HCT116 (cell line): ENCODE data around the gene C14orf39. TPM values are rescaled to one million over a fixed set of nuclear protein-coding genes. Genes with fewer than 3 reads are reported as not detected.

Experiments
- ATAC-seq: fragments of 200-7000 bp; cut with Tn5 transposase; 2 replicates; pipeline ENCODE4 v1.9.1; 2020; ENCODE audit warnings: mild to moderate bottlenecking, moderate library complexity
- BruUV-seq: library from RNA; stranded (reverse); fragments of 400-500 nt; replicated peaks from 2 replicates; lab custom pipeline; 2021; lab: Mats Ljungman, UMichigan
- CTCF ChIA-PET: fragments of 300-600 bp; sonication (Branson Sonifier 250); formaldehyde crosslinking; loops from one replicate; lab custom pipeline; 2021; ENCODE audit warnings: antibody characterized with exemption; lab: Charles Lee
- POLR2A ChIA-PET: fragments of 300-600, 350-600 bp; sonication (Branson Sonifier 250); formaldehyde crosslinking; loops from one replicate; lab custom pipeline; 2021; ENCODE audit warnings: antibody characterized with exemption; lab: Charles Lee
- RAD21 ChIA-PET, 2 experiments: fragments of 300-600 bp; sonication (Branson Sonifier 250); formaldehyde crosslinking; loops; one replicate each; lab custom pipeline; 2023; ENCODE audit warnings: low total read pairs in 2 of 2; ENCODE audit not compliant: uncharacterized antibody in 2 of 2, unreplicated experiment in 2 of 2, low non-redundant PET in 1 of 2; lab: Charles Lee
- DNase-seq: peaks from one replicate; pipeline ENCODE4 v3.0.0-alpha.2; 2010; ENCODE audit warnings: low read depth, low spot score
- H2AFZ ChIP-seq: fragments of 200-600 bp; shearing (Covaris generic), sonication (generic); 2 replicates; pipeline ENCODE4 v1.6.1; 2017; ENCODE audit warnings: low read depth, mixed run types, mixed read lengths, antibody characterized with exemption, low read length; ENCODE audit not compliant: poor library complexity, severe bottlenecking
- H3K27ac ChIP-seq: 2 replicates; pipeline ENCODE4 v1.5.1; 2012; ENCODE audit warnings: low read depth, low read length
- H3K27me3 ChIP-seq: fragments of 200-600 bp; sonication (generic); 2 replicates; pipeline ENCODE4 v1.6.1; 2016; ENCODE audit warnings: mixed run types, low read length, mixed read lengths; ENCODE audit not compliant: insufficient read depth
- H3K36me3 ChIP-seq, 2 experiments: fragments of 200-500 bp in 1 of 2; fragments of 200-600 bp in 1 of 2; sonication (Bioruptor generic) in 1 of 2; sonication (generic) in 1 of 2; 2 replicates each; pipeline versions ENCODE4 v1.5.1 to v1.6.1; 2014 to 2016; ENCODE audit warnings: low read length in 2 of 2, inconsistent platforms in 1 of 2, mixed read lengths in 1 of 2, mixed run types in 1 of 2; ENCODE audit not compliant: insufficient read depth in 2 of 2, control insufficient read depth in 1 of 2
- H3K4me1 ChIP-seq, 2 experiments: fragments of 200-600 bp in 1 of 2; sonication (generic) in 1 of 2; 2 replicates each; pipeline versions ENCODE4 v1.5.1 to v1.6.1; 2012 to 2017; ENCODE audit warnings: low read length in 2 of 2, inconsistent platforms in 1 of 2, mild to moderate bottlenecking in 1 of 2, mixed read lengths in 1 of 2, mixed run types in 1 of 2, moderate library complexity in 1 of 2; ENCODE audit not compliant: insufficient read depth in 2 of 2, control insufficient read depth in 1 of 2
- H3K4me2 ChIP-seq: fragments of 200-600 bp; sonication (generic); 2 replicates; pipeline ENCODE4 v1.6.1; 2017; ENCODE audit warnings: mixed run types, low read length, mixed read lengths
- H3K4me3 ChIP-seq, 2 experiments: fragments of 200-600 bp in 1 of 2; sonication (generic) in 1 of 2; replicated peaks in 1 of 2; 2 replicates each; pipeline ENCODE4 v1.5.1; 2011 to 2016; ENCODE audit warnings: low read length in 2 of 2, control low read depth in 1 of 2, low read depth in 1 of 2, mild to moderate bottlenecking in 1 of 2, mixed read lengths in 1 of 2, mixed run types in 1 of 2
- H3K79me2 ChIP-seq: fragments of 200-600 bp; sonication (generic); 2 replicates; pipeline ENCODE4 v1.6.1; 2017; ENCODE audit warnings: mild to moderate bottlenecking, mixed run types, low read length, moderate library complexity, mixed read lengths; ENCODE audit not compliant: insufficient read depth
- H3K9ac ChIP-seq: fragments of 200-600 bp; sonication (generic); 2 replicates; pipeline ENCODE4 v1.6.1; 2016; ENCODE audit warnings: low read length, mixed read lengths
- H3K9me2 ChIP-seq: fragments of 200-600 bp; sonication (generic), shearing (Covaris generic); 2 replicates; pipeline ENCODE4 v1.6.1; 2017; ENCODE audit warnings: mixed run types, mild to moderate bottlenecking, moderate library complexity; ENCODE audit not compliant: insufficient read depth
- H3K9me3 ChIP-seq, 2 experiments: fragments of 200-500 bp in 1 of 2; fragments of 200-600 bp in 1 of 2; sonication (Bioruptor generic) in 1 of 2; sonication (generic) in 1 of 2; 2 replicates each; pipeline ENCODE4 v1.6.1; 2014 to 2017; ENCODE audit warnings: low read length in 2 of 2, mixed read lengths in 2 of 2, inconsistent platforms in 1 of 2, low read depth in 1 of 2, mild to moderate bottlenecking in 1 of 2, mixed run types in 1 of 2, moderate library complexity in 1 of 2; ENCODE audit not compliant: control insufficient read depth in 1 of 2, insufficient read depth in 1 of 2
- H4K20me1 ChIP-seq: fragments of 200-600 bp; sonication (generic), shearing (Covaris generic); 2 replicates; pipeline ENCODE4 v1.6.1; 2017; ENCODE audit warnings: mixed run types, mild to moderate bottlenecking, moderate library complexity; ENCODE audit not compliant: insufficient read depth
- CBX3 ChIP-seq: IDR thresholded peaks from 2 replicates; pipeline ENCODE4 v1.6.1; 2012; ENCODE audit warnings: low read depth
- CEBPB ChIP-seq: IDR thresholded peaks from 2 replicates; pipeline ENCODE4 v1.6.1; 2012; ENCODE audit warnings: low read depth
- ELF1 ChIP-seq: IDR thresholded peaks from 2 replicates; pipeline ENCODE4 v1.6.1; 2012; ENCODE audit warnings: low read depth, borderline replicate concordance
- EZH2 ChIP-seq: fragments of 200-600 bp; sonication (generic); IDR thresholded peaks from 2 replicates; pipeline ENCODE4 v1.6.1; 2017; ENCODE audit warnings: antibody characterized with exemption, mixed run types
- EZH2phosphoT487 ChIP-seq: fragments of 200-600 bp; IDR thresholded peaks from 2 replicates; pipeline ENCODE4 v1.6.1; 2018; ENCODE audit warnings: antibody characterized with exemption, borderline replicate concordance
- MAX ChIP-seq: IDR thresholded peaks from 2 replicates; pipeline ENCODE4 v1.6.1; 2012
- POLR2AphosphoS5 ChIP-seq: IDR thresholded peaks from 2 replicates; pipeline ENCODE4 v1.6.1; 2011; ENCODE audit warnings: mild to moderate bottlenecking, low read depth, low read length, moderate library complexity
- RAD21 ChIP-seq: IDR thresholded peaks from 2 replicates; pipeline ENCODE4 v1.6.1; 2012; ENCODE audit warnings: low read depth, mild to moderate bottlenecking
- REST ChIP-seq: IDR thresholded peaks from 2 replicates; pipeline ENCODE4 v1.6.1; 2012; ENCODE audit warnings: low read depth
- SIN3A ChIP-seq: IDR thresholded peaks from 2 replicates; pipeline ENCODE4 v1.6.1; 2012; ENCODE audit warnings: low read depth
- SRF ChIP-seq: IDR thresholded peaks from 2 replicates; pipeline ENCODE4 v1.6.1; 2012; ENCODE audit warnings: low read depth
- TCF7L2 ChIP-seq: IDR thresholded peaks from 2 replicates; pipeline ENCODE4 v1.7.0; 2011; ENCODE audit warnings: borderline replicate concordance, inconsistent platforms; ENCODE audit not compliant: insufficient read depth, insufficient read length; ENCODE audit errors: extremely low read depth
- YY1 ChIP-seq: IDR thresholded peaks from 2 replicates; pipeline ENCODE4 v1.6.1; 2011; ENCODE audit warnings: low read length, low read depth, moderate library complexity, mild to moderate bottlenecking; ENCODE audit not compliant: insufficient replicate concordance; ENCODE audit errors: extremely low read depth
- ZBTB33 ChIP-seq: IDR thresholded peaks from 2 replicates; pipeline ENCODE4 v1.6.1; 2011; ENCODE audit warnings: mild to moderate bottlenecking, low read length, moderate library complexity; ENCODE audit not compliant: insufficient replicate concordance; ENCODE audit errors: extremely low read depth
- intact Hi-C: fragments of 100-400 bp; cut with micrococcal nuclease; formaldehyde crosslinking; loops from 2 replicates; pipeline ENCODE4 v1.10.0; 2022
- total RNA-seq: library from RNA; stranded (reverse); gene quantifications from one replicate; pipeline ENCODE4 v1.2.1, GENCODE V29; 2021; ENCODE audit not compliant: unreplicated experiment

C14orf39 gene
- total RNA-seq, 1 experiment from 2014 or later: not detected

DNA sequence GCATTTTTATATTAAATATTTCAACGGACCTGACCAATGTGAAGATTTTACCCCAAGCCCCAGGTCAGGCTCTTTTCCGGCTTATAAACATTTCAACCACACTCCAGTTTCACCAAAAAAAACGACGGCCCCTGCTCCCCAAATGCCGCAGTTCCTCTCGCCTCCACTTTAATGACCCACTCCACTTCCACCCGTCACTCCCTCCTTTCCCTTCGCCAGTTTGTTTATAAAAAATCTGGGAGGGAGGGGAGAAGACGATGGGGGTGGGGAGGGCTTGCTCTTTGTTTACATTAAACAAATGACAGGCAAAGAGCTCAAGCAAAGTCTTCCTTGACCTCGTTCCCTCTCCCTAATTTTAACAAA is 28.5 kb upstream of the C14orf39 start:
- 0 out of 2 replicates have a peak, but pooled peaks cover 7% of the 10 kb centered on the region for H3K27me3 ChIP-seq

DNA sequence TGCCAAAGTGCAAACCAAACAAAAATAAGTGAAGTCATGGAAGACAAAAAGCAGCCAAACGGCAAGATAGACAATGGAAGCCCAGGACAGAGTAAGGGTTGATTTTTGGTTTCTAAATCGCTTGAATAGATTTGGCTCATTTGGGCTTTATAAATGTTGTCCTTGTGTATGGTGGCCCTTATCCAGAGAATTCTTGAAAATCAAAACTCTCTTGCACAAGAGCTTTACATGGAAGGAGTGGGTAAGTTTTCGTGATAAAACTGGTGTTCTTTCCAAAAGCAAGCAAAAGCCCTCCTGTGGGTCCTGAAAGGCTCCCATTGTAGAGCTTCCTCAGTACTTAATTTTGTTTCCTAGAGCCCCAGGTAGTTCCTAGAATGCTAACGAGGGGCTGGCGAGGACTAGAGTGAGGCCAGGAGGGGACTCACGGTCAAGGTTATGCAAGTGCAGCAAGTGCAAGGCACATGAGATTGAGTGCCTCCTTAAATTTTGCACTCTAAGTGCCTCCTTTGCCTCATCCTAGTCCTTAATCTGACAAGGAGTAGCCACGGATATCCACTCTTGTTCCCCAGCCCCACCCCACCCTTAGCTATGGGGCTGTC is 27.2 kb upstream of the C14orf39 start:
- H3K36me3 ChIP-seq: no peaks in the 10 kb centered on the region
- no peak overlapping the region for H3K4me3 ChIP-seq
- H3K9me2 ChIP-seq: no peaks in the 10 kb centered on the region
- POLR2A ChIA-PET: no interaction called here
- H3K9ac ChIP-seq: no peak overlapping the region
- no peak for DNase-seq
- RAD21 ChIA-PET: no interaction called here
- no peak for TF ChIP-seq ELF1
- TF ChIP-seq EZH2: no peak
- TF ChIP-seq POLR2AphosphoS5: no peak
- TF ChIP-seq SRF: no peak
- TF ChIP-seq RAD21: no peak
- no peak for TF ChIP-seq EZH2phosphoT487
- TF ChIP-seq YY1: no peak
- TF ChIP-seq REST: no peak
- no peak for TF ChIP-seq CBX3
- no peak for TF ChIP-seq MAX
- TF ChIP-seq ZBTB33: no peak
- TF ChIP-seq TCF7L2: no peak
- no peak for TF ChIP-seq SIN3A
- TF ChIP-seq CEBPB: no peak
- TF ChIP-seq, all 23 proteins: peak for 0
- H3K27ac ChIP-seq: no peak overlapping the region
- intact Hi-C loops: no loop called here
- H3K9me3 ChIP-seq: no peaks in the 10 kb centered on the region
- H3K79me2 ChIP-seq: no peaks in the 10 kb centered on the region
- no peak for ATAC-seq
- CTCF ChIA-PET: no interaction called here
- H3K4me2 ChIP-seq: no peak overlapping the region
- H3K4me1 ChIP-seq: no peaks in the 10 kb centered on the region
- BruUV-seq: no TSS peak
- H4K20me1 ChIP-seq: no peaks in the 10 kb centered on the region
- 0 out of 2 replicates have a peak, but pooled peaks cover 7% of the 10 kb centered on the region for H3K27me3 ChIP-seq
- H2AFZ ChIP-seq: no peak overlapping the region

More for the DNA sequence above, 28.5 kb upstream of the C14orf39 start:
- no peaks in the 10 kb centered on the region for H3K9me2 ChIP-seq
- no peaks in the 10 kb centered on the region for H3K36me3 ChIP-seq
- H3K4me3 ChIP-seq: no peak overlapping the region
- no peak overlapping the region for H3K27ac ChIP-seq
- H3K4me2 ChIP-seq: no peak overlapping the region
- DNase-seq: no peak
- no peaks in the 10 kb centered on the region for H3K79me2 ChIP-seq
- H3K9me3 ChIP-seq: no peaks in the 10 kb centered on the region
- ATAC-seq: no peak
- H3K4me1 ChIP-seq: no peaks in the 10 kb centered on the region
- TF ChIP-seq ELF1: no peak
- intact Hi-C loops: no loop called here
- ChIA-PET POLR2A (no interaction called here), RAD21 (no interaction called here), CTCF (no interaction called here)
- H4K20me1 ChIP-seq: no peaks in the 10 kb centered on the region
- no peak overlapping the region for H2AFZ ChIP-seq
- H3K9ac ChIP-seq: no peak overlapping the region
- no TSS peak for BruUV-seq
